ENCODE results near the gene GBGT1.
"Not testable (repeated sequence)": the region's sequence is repeated elsewhere in the genome, so short reads cannot be mapped to it uniquely, and the experiment has no call there.

GRCh38 chr9:133209327-133210201 is 45.9 kb upstream of the GBGT1 start:
- not testable (repeated sequence) for TF ChIP-seq CTCF (conservative IDR thresholded peaks at IDR 0.05; ENCODE audit: low read depth, low read length); EZH2phosphoT487 (IDR thresholded peaks at IDR 0.05; ENCODE audit: borderline replicate concordance, low read length)
